HepG2 (cell line): Measurements from ENCODE around the gene FNDC3B. TPM values are rescaled to one million over a fixed set of nuclear protein-coding genes. Genes with fewer than 3 reads are reported as not detected.

Source experiments
- KIAA2018 ChIP-seq: sonication (generic); formaldehyde crosslinking; IDR thresholded peaks from 2 replicates; pipeline ENCODE4 v1.5.0; 2020; ENCODE audit warnings: mild to moderate bottlenecking, missing genetic modification reagents, borderline replicate concordance
- PRDM15 ChIP-seq: sonication (generic); formaldehyde crosslinking; IDR thresholded peaks from 2 replicates; pipeline ENCODE4 v1.4.0; 2020; ENCODE audit warnings: missing genetic modification reagents
- ZNF12 ChIP-seq: sonication (generic); formaldehyde crosslinking; IDR thresholded peaks from 2 replicates; pipeline ENCODE4 v1.5.0; 2020; ENCODE audit warnings: missing genetic modification reagents
- ZNF710 ChIP-seq: sonication (generic); formaldehyde crosslinking; IDR thresholded peaks from 2 replicates; pipeline ENCODE4 v1.5.0; 2020; ENCODE audit warnings: mild to moderate bottlenecking, missing genetic modification reagents, borderline replicate concordance
- ZNF879 ChIP-seq: sonication (generic); formaldehyde crosslinking; IDR thresholded peaks from 2 replicates; pipeline ENCODE4 v1.8.1; 2023; ENCODE audit warnings: missing genetic modification reagents
- polyA plus RNA-seq, 8 experiments: library from polyadenylated mRNA; depleted of rRNA in 3 of 8; stranded (reverse) in 7 of 8; unstranded in 1 of 8; fragments of >200 nt; fragmentation: Illumina TruSeq in 4 of 8; extraction: Trizol in 4 of 8; gene quantifications; 2 replicates each; pipeline versions ENCODE4 v1.2.1 to v1.2.3, GENCODE V29; 2011 to 2016; ENCODE audit warnings: low read depth in 4 of 8, missing spikeins in 1 of 8, mixed read lengths in 1 of 8; ENCODE audit not compliant: insufficient read depth in 1 of 8
- total RNA-seq, 5 experiments: library from RNA; depleted of rRNA; stranded (reverse); fragments of >200 nt; fragmentation: Illumina TruSeq; extraction: Trizol; gene quantifications; 2 replicates each; pipeline ENCODE4 v1.2.3, GENCODE V29; 2016; ENCODE audit warnings: low read depth in 1 of 5
- TF ChIP-seq, protein P1 (sequence below): sonication (generic); formaldehyde crosslinking; conservative IDR thresholded peaks from 2 replicates; pipeline ENCODE4 v1.4.0; 2020; ENCODE audit warnings: missing genetic modification reagents

The FNDC3B gene
- total and polyA plus RNA-seq, 2 of the 13 experiments (the other 11 are each of a cell fraction or from before 2014, with no cell fraction given), result 74.8 to 103 TPM

DNA sequence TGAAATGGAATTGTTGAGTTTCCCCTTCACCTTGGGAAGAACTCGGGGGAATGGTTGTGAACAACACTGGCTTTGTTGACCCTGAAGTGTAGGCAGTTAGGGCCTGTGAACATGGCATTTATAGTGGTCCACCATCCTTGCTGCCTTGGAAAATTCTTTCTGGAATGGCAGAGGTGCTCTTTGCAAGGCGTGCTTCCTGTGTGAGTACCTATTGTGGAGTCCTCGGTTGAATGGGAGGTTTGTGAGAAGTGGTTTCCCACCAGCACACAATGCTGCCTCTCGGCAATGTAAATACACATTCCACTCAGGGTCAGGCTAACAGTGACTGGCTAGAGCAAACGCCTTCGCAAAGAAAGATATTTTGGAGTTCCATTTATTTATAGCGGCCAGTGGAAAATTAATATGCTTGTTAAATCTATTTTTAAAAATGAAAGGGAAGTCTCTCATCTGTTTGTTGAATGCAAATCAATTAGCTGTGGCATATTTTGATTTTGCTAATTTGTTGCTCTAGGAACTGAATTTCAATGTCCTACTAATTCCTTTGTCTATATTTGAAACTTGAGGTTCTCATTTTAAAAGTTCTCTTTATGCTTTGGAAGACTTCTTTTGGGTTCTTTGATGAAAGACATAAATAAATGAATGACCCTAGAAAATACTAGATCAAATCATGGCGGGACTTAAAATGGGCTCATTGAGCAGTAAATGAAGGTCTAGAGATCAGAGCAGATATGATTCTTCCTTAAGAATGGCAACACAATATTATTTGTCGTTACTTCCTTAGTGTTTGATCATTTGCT is 59.5 kb downstream of the FNDC3B start (continued):
- TF ChIP-seq, protein P1, sequence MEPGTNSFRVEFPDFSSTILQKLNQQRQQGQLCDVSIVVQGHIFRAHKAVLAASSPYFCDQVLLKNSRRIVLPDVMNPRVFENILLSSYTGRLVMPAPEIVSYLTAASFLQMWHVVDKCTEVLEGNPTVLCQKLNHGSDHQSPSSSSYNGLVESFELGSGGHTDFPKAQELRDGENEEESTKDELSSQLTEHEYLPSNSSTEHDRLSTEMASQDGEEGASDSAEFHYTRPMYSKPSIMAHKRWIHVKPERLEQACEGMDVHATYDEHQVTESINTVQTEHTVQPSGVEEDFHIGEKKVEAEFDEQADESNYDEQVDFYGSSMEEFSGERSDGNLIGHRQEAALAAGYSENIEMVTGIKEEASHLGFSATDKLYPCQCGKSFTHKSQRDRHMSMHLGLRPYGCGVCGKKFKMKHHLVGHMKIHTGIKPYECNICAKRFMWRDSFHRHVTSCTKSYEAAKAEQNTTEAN (CRISPR knock-in tag), result peak; percentile 88
- TF ChIP-seq KIAA2018 (CRISPR knock-in tag) (no peak), ZNF12 (no peak; the same call in 1 of the 2 replicates), PRDM15 (CRISPR knock-in tag) (no peak), ZNF710 (CRISPR knock-in tag) (peak; percentile 58; the same call in 1 of the 2 replicates), ZNF879 (CRISPR knock-in tag) (no peak)
